PFSK-1 (cell line): ENCODE measurements around the gene RASGRF2.

Source experiments
- FOXP2 ChIP-seq: optimal IDR thresholded peaks from 2 replicates; pipeline ENCODE3; 2011; ENCODE audit warnings: borderline replicate concordance, control low read depth, inconsistent platforms; ENCODE audit not compliant: insufficient read depth; ENCODE audit errors: extremely low read length, extremely low read depth
- POLR2AphosphoS5 ChIP-seq: IDR thresholded peaks from 2 replicates; pipeline ENCODE4 v1.6.1; 2012; ENCODE audit warnings: low read depth, mild to moderate bottlenecking, control low read depth, low read length, moderate library complexity
- REST ChIP-seq, 2 experiments: IDR thresholded peaks; 2 replicates each; pipeline versions ENCODE4 v1.6.1 to v1.8.0; 2011 to 2012; ENCODE audit warnings: low read depth in 2 of 2, low read length in 2 of 2, control low read depth in 1 of 2, inconsistent platforms in 1 of 2, mild to moderate bottlenecking in 1 of 2, moderate library complexity in 1 of 2; ENCODE audit not compliant: insufficient read depth in 1 of 2
- SIN3A ChIP-seq: IDR thresholded peaks from 2 replicates; pipeline ENCODE4 v1.6.1; 2012; ENCODE audit warnings: mild to moderate bottlenecking, low read length, moderate library complexity, borderline replicate concordance; ENCODE audit not compliant: insufficient read depth
- TAF1 ChIP-seq: IDR thresholded peaks from 2 replicates; pipeline ENCODE4 v1.6.1; 2012; ENCODE audit warnings: low read length, control low read depth, borderline replicate concordance; ENCODE audit not compliant: insufficient read depth

The RASGRF2 gene

GRCh38 chr5:81222285-81222684 is 262.1 kb downstream of the RASGRF2 start:
- TF ChIP-seq REST (IDR thresholded peaks at IDR 0.05; ENCODE audit: insufficient read depth in 1 of 2, low read depth in 2 of 2, low read length in 2 of 2) (no peak), SIN3A (no peak), FOXP2 (no peak), TAF1 (no peak), POLR2AphosphoS5 (no peak)

GRCh38 chr5:81225463-81225862 is 265.3 kb downstream of the RASGRF2 start:
- TF ChIP-seq SIN3A (no peak), POLR2AphosphoS5 (no peak), TAF1 (no peak), FOXP2 (no peak)

- TF ChIP-seq POLR2AphosphoS5 (no peak), TAF1 (no peak), FOXP2 (no peak), REST (IDR thresholded peaks at IDR 0.05; ENCODE audit: insufficient read depth in 1 of 2, low read depth in 2 of 2, low read length in 2 of 2) (no peak), SIN3A (no peak)
Observed at GRCh38 chr5:81226286-81226685, 266.1 kb downstream of the RASGRF2 start.

GRCh38 chr5:81226949-81227348 is 266.8 kb downstream of the RASGRF2 start:
- TF ChIP-seq SIN3A (no peak), REST (IDR thresholded peaks at IDR 0.05; ENCODE audit: insufficient read depth in 1 of 2, low read depth in 2 of 2, low read length in 2 of 2) (no peak), FOXP2 (no peak), POLR2AphosphoS5 (no peak), TAF1 (no peak)

GRCh38 chr5:81228084-81228483 is 267.9 kb downstream of the RASGRF2 start:
- TF ChIP-seq REST (IDR thresholded peaks at IDR 0.05; ENCODE audit: insufficient read depth in 1 of 2, low read depth in 2 of 2, low read length in 2 of 2) (no peak), TAF1 (no peak)
